IPS-20b (cell line): ENCODE data around the gene CEBPG.

Source experiments
- H3K27ac ChIP-seq: one replicate; pipeline ENCODE4 v1.5.1; 2013; ENCODE audit warnings: low read length
- H3K27me3 ChIP-seq: 2 replicates; pipeline ENCODE4 v1.6.1; 2013; ENCODE audit warnings: mild to moderate bottlenecking, low read length, inconsistent platforms; ENCODE audit not compliant: insufficient read depth
- H3K36me3 ChIP-seq: 2 replicates; pipeline ENCODE4 v1.6.1; 2013; ENCODE audit warnings: low read depth, mild to moderate bottlenecking, inconsistent platforms, low read length, moderate library complexity; ENCODE audit not compliant: insufficient read depth
- H3K4me1 ChIP-seq: 2 replicates; pipeline ENCODE4 v1.6.1; 2013; ENCODE audit warnings: mild to moderate bottlenecking, control low read depth, inconsistent platforms, low read length, moderate library complexity; ENCODE audit not compliant: insufficient read depth
- H3K4me3 ChIP-seq: 2 replicates; pipeline ENCODE4 v1.5.1; 2013; ENCODE audit warnings: mild to moderate bottlenecking, low read length, inconsistent platforms
- H3K9ac ChIP-seq: 2 replicates; pipeline ENCODE4 v1.6.1; 2013; ENCODE audit warnings: low read depth, mild to moderate bottlenecking, inconsistent platforms, low read length, moderate library complexity
- H3K9me3 ChIP-seq: 2 replicates; pipeline ENCODE4 v1.6.1; 2013; ENCODE audit warnings: mild to moderate bottlenecking, low read depth, low read length, inconsistent platforms; ENCODE audit not compliant: insufficient read depth

The CEBPG gene

GRCh38 chr19:33375156-33375836 lies 1.8 kb downstream of the CEBPG start:
- no peak overlapping the region for H3K9ac ChIP-seq
- H3K36me3 ChIP-seq, result peaks cover 12% of the 10 kb centered on the region
- H3K4me3 ChIP-seq, result peak overlapping the region; percentile 93
- peaks cover 14% of the 10 kb centered on the region for H3K27me3 ChIP-seq
- H3K4me1 ChIP-seq, result peaks cover 20% of the 10 kb centered on the region
- H3K27ac ChIP-seq, result no peak overlapping the region
- H3K9me3 ChIP-seq, result no peaks in the 10 kb centered on the region

- no peak overlapping the region for H3K4me3 ChIP-seq
- H3K4me1 ChIP-seq, result peaks cover 20% of the 10 kb centered on the region
- H3K27me3 ChIP-seq, result peaks cover 14% of the 10 kb centered on the region
- H3K36me3 ChIP-seq, result peaks cover 12% of the 10 kb centered on the region
- H3K9me3 ChIP-seq, result no peaks in the 10 kb centered on the region
- H3K27ac ChIP-seq, result no peak overlapping the region
- H3K9ac ChIP-seq, result no peak overlapping the region
Observed at GRCh38 chr19:33375837-33376159, 2.3 kb downstream of the CEBPG start.

- Histone ChIP-seq H3K4me1 (peaks cover 23% of the 10 kb centered on the region), H3K4me3 (no peak overlapping the region), H3K9me3 (no peaks in the 10 kb centered on the region), H3K36me3 (peaks cover 19% of the 10 kb centered on the region), H3K9ac (no peak overlapping the region), H3K27me3 (peaks cover 14% of the 10 kb centered on the region), H3K27ac (no peak overlapping the region)
Observed at GRCh38 chr19:33376423-33376822, 2.9 kb downstream of the CEBPG start.

- peaks cover 21% of the 10 kb centered on the region for H3K36me3 ChIP-seq
- H3K27me3 ChIP-seq, result peaks cover 14% of the 10 kb centered on the region
- H3K27ac ChIP-seq, result no peak overlapping the region
- no peak overlapping the region for H3K9ac ChIP-seq
- no peak overlapping the region for H3K4me3 ChIP-seq
- H3K9me3 ChIP-seq, result no peaks in the 10 kb centered on the region
- peaks cover 29% of the 10 kb centered on the region for H3K4me1 ChIP-seq
Observed at GRCh38 chr19:33376941-33377557, 3.5 kb downstream of the CEBPG start.

- Histone ChIP-seq H3K9me3 (no peaks in the 10 kb centered on the region), H3K27ac (no peak overlapping the region), H3K4me3 (no peak overlapping the region), H3K27me3 (peaks cover 14% of the 10 kb centered on the region), H3K9ac (peak overlapping the region; percentile 4; the same call in 1 of the 2 replicates), H3K36me3 (peaks cover 21% of the 10 kb centered on the region), H3K4me1 (peaks cover 31% of the 10 kb centered on the region)
Observed at GRCh38 chr19:33377586-33378475, 4.3 kb downstream of the CEBPG start.

GRCh38 chr19:33379151-33379829 lies 5.8 kb downstream of the CEBPG start:
- Histone ChIP-seq H3K36me3 (peaks cover 21% of the 10 kb centered on the region), H3K27me3 (peaks cover 11% of the 10 kb centered on the region), H3K4me3 (no peak overlapping the region), H3K4me1 (peaks cover 31% of the 10 kb centered on the region), H3K9ac (no peak overlapping the region), H3K27ac (no peak overlapping the region), H3K9me3 (no peaks in the 10 kb centered on the region)

GRCh38 chr19:33381101-33381500 lies 7.6 kb downstream of the CEBPG start:
- Histone ChIP-seq H3K4me3 (no peak overlapping the region), H3K27me3 (no peaks in the 10 kb centered on the region), H3K27ac (no peak overlapping the region), H3K9ac (no peak overlapping the region), H3K36me3 (peaks cover 21% of the 10 kb centered on the region), H3K9me3 (no peaks in the 10 kb centered on the region), H3K4me1 (peaks cover 31% of the 10 kb centered on the region)

GRCh38 chr19:33382006-33382405 lies 8.5 kb downstream of the CEBPG start:
- no peaks in the 10 kb centered on the region for H3K27me3 ChIP-seq
- H3K4me3 ChIP-seq, result no peak overlapping the region
- H3K36me3 ChIP-seq, result peaks cover 25% of the 10 kb centered on the region
- no peaks in the 10 kb centered on the region for H3K9me3 ChIP-seq
- no peak overlapping the region for H3K27ac ChIP-seq
- peaks cover 22% of the 10 kb centered on the region; the same call in 1 of the 2 replicates for H3K4me1 ChIP-seq
- H3K9ac ChIP-seq, result no peak overlapping the region

GRCh38 chr19:33382982-33383381 lies 9.5 kb downstream of the CEBPG start:
- Histone ChIP-seq H3K9me3 (no peaks in the 10 kb centered on the region), H3K4me1 (peaks cover 20% of the 10 kb centered on the region; the same call in 1 of the 2 replicates), H3K36me3 (peaks cover 27% of the 10 kb centered on the region), H3K9ac (no peak overlapping the region), H3K27ac (no peak overlapping the region), H3K4me3 (no peak overlapping the region), H3K27me3 (no peaks in the 10 kb centered on the region)

GRCh38 chr19:33383720-33384292 lies 10.3 kb downstream of the CEBPG start:
- Histone ChIP-seq H3K4me1 (peaks cover 12% of the 10 kb centered on the region; the same call in 1 of the 2 replicates), H3K36me3 (peaks cover 27% of the 10 kb centered on the region), H3K27me3 (no peaks in the 10 kb centered on the region), H3K4me3 (no peak overlapping the region), H3K9me3 (no peaks in the 10 kb centered on the region), H3K27ac (no peak overlapping the region), H3K9ac (no peak overlapping the region)

- Histone ChIP-seq H3K27me3 (no peaks in the 10 kb centered on the region), H3K4me1 (0 out of 2 replicates have a peak, but pooled peaks cover 11% of the 10 kb centered on the region)
Observed at GRCh38 chr19:33384983-33385382, 11.5 kb downstream of the CEBPG start.

More at GRCh38 chr19:33384983-33385382, 11.5 kb downstream of the CEBPG start:
- Histone ChIP-seq H3K36me3 (peaks cover 18% of the 10 kb centered on the region; the same call in 1 of the 2 replicates), H3K4me3 (no peak overlapping the region), H3K9me3 (no peaks in the 10 kb centered on the region), H3K27ac (no peak overlapping the region), H3K9ac (no peak overlapping the region)
